Prostate gland (tissue), 2 donors: Measurements from ENCODE around the gene PIP5K1C.

Source experiments
- POLR2A ChIP-seq: fragments of 450-650 bp; IDR thresholded peaks from one replicate; pipeline ENCODE4 v1.6.1; 2016; ENCODE audit warnings: antibody characterized with exemption, mild to moderate bottlenecking
- POLR2AphosphoS5 ChIP-seq: sonication (generic); formaldehyde crosslinking; IDR thresholded peaks from one replicate; pipeline ENCODE4 v1.6.1; 2017; ENCODE audit warnings: antibody characterized with exemption
- TF ChIP-seq, protein P1 (sequence below), 4 experiments: fragments of 200-600 bp in 2 of 4; fragments of 450-650 bp in 2 of 4; sonication (generic) in 2 of 4; IDR thresholded peaks; 1 replicate in 3 of 4; 2 replicates in 1 of 4; pipeline ENCODE4 v1.5.1; 2016 to 2019; ENCODE audit warnings: antibody characterized with exemption in 4 of 4, mild to moderate bottlenecking in 2 of 4, moderate library complexity in 2 of 4

GRCh38 chr19:3611841-3612240 lies 88.4 kb downstream of the PIP5K1C start:
- TF ChIP-seq POLR2AphosphoS5 (no peak), POLR2A (no peak)
- TF ChIP-seq, protein P1, sequence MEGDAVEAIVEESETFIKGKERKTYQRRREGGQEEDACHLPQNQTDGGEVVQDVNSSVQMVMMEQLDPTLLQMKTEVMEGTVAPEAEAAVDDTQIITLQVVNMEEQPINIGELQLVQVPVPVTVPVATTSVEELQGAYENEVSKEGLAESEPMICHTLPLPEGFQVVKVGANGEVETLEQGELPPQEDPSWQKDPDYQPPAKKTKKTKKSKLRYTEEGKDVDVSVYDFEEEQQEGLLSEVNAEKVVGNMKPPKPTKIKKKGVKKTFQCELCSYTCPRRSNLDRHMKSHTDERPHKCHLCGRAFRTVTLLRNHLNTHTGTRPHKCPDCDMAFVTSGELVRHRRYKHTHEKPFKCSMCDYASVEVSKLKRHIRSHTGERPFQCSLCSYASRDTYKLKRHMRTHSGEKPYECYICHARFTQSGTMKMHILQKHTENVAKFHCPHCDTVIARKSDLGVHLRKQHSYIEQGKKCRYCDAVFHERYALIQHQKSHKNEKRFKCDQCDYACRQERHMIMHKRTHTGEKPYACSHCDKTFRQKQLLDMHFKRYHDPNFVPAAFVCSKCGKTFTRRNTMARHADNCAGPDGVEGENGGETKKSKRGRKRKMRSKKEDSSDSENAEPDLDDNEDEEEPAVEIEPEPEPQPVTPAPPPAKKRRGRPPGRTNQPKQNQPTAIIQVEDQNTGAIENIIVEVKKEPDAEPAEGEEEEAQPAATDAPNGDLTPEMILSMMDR (IDR thresholded peaks at IDR 0.05), result no peak
